ENCODE results near the gene TOX3.

TOX3 gene

GRCh38 chr16:52497067-52497816, 49.7 kb downstream of the TOX3 start:
- TF ChIP-seq ISL1 (CRISPR knock-in tag; IDR thresholded peaks at IDR 0.05) (peak; percentile 59), CSRNP3 (CRISPR knock-in tag; IDR thresholded peaks at IDR 0.05) (no peak)
- ATAC-seq, result no peak

- TF ChIP-seq ZFP3 (CRISPR knock-in tag; IDR thresholded peaks at IDR 0.05), result no peak
- TF ChIP-seq GLIS3 (CRISPR knock-in tag; IDR thresholded peaks at IDR 0.05), result no peak
- no peak for TF ChIP-seq RARB (CRISPR knock-in tag; IDR thresholded peaks at IDR 0.05)
- TF ChIP-seq CSDC2 (CRISPR knock-in tag; IDR thresholded peaks at IDR 0.05), result no peak
- no peak for TF ChIP-seq ZC3H10 (CRISPR knock-in tag; IDR thresholded peaks at IDR 0.05)
- no peak for TF ChIP-seq ZNF8 (CRISPR knock-in tag; IDR thresholded peaks at IDR 0.05)
- no peak for TF ChIP-seq CREB5 (CRISPR knock-in tag; IDR thresholded peaks at IDR 0.05; ENCODE audit: low read depth)
- no peak for TF ChIP-seq PATZ1 (CRISPR knock-in tag; IDR thresholded peaks at IDR 0.05; ENCODE audit: borderline replicate concordance)
- TF ChIP-seq ZFP30 (CRISPR knock-in tag; IDR thresholded peaks at IDR 0.05), result no peak
- no peak for TF ChIP-seq TOX (CRISPR knock-in tag; IDR thresholded peaks at IDR 0.05; ENCODE audit: borderline replicate concordance)
- no peak for ATAC-seq
Measured at GRCh38 chr16:52496051-52496876, 50.7 kb downstream of the TOX3 start.

- TF ChIP-seq RARB (CRISPR knock-in tag; IDR thresholded peaks at IDR 0.05) (no peak), TSHZ2 (CRISPR knock-in tag; IDR thresholded peaks at IDR 0.05) (no peak), CSRNP3 (CRISPR knock-in tag; IDR thresholded peaks at IDR 0.05) (no peak), ZNF8 (CRISPR knock-in tag; IDR thresholded peaks at IDR 0.05) (no peak), ZC3H10 (CRISPR knock-in tag; IDR thresholded peaks at IDR 0.05) (no peak), ISL1 (CRISPR knock-in tag; IDR thresholded peaks at IDR 0.05) (no peak), POU6F1 (CRISPR knock-in tag; IDR thresholded peaks at IDR 0.05; ENCODE audit: borderline replicate concordance, low read depth) (no peak), ZFP30 (CRISPR knock-in tag; IDR thresholded peaks at IDR 0.05) (no peak), PATZ1 (CRISPR knock-in tag; IDR thresholded peaks at IDR 0.05; ENCODE audit: borderline replicate concordance) (no peak), TOX (CRISPR knock-in tag; IDR thresholded peaks at IDR 0.05; ENCODE audit: borderline replicate concordance) (no peak), CSDC2 (CRISPR knock-in tag; IDR thresholded peaks at IDR 0.05) (no peak), TCF4 (CRISPR knock-in tag; IDR thresholded peaks at IDR 0.05; ENCODE audit: borderline replicate concordance) (no peak), ZNF565 (CRISPR knock-in tag; conservative IDR thresholded peaks at IDR 0.05; ENCODE audit: low read depth) (no peak)
- no peak for ATAC-seq
Measured at GRCh38 chr16:52494621-52495020, 52.3 kb downstream of the TOX3 start.
